ENCODE data around the gene TPPP2. TPM values are rescaled to one million over a fixed set of nuclear protein-coding genes. Genes with fewer than 3 reads are reported as not detected.

The TPPP2 gene
- total RNA-seq, 2 donors from 2014 or later: 1.3 TPM; not detected in 1

- Histone ChIP-seq H3K27me3 (no peaks in the 10 kb centered on the region), H3K4me3 (no peak overlapping the region), H3K27ac (no peak overlapping the region), H3K9me3 (no peaks in the 10 kb centered on the region), H3K4me1 (peaks cover 19% of the 10 kb centered on the region), H3K36me3 (replicated peaks in 1 of 2; ENCODE audit: insufficient read depth in 1 of 2, low read depth in 2 of 2) (peaks cover 11 to 18% of the 10 kb centered on the region in 2 donors)
- intact Hi-C loops (cut with DNase I): loop anchor here (5.0 kb wide), 1 partner anchor 69 kb away; no protein-coding TSS in a partner anchor
- ATAC-seq (no peak), DNase-seq (no peak)
- no peak for TF ChIP-seq CTCF (IDR thresholded peaks at IDR 0.05)
- no peak for TF ChIP-seq POLR2A (IDR thresholded peaks at IDR 0.05)
- 93 to 97% methylated on average over 3 of the region's 3 CpGs for WGBS, 2 donors
Measured at GRCh38 chr14:21018781-21019180, 11.2 kb upstream of the TPPP2 start.

- ATAC-seq: no peak
- Histone ChIP-seq H3K36me3 (replicated peaks in 1 of 2; ENCODE audit: insufficient read depth in 1 of 2, low read depth in 2 of 2) (peaks cover 11 to 18% of the 10 kb centered on the region in 2 donors), H3K4me3 (no peak overlapping the region), H3K4me1 (peaks cover 24% of the 10 kb centered on the region), H3K27ac (no peak overlapping the region), H3K27me3 (no peaks in the 10 kb centered on the region), H3K9me3 (no peaks in the 10 kb centered on the region)
- 58 to 76% methylated on average over 1 of the region's 1 CpG for WGBS, 2 donors
- intact Hi-C loops (cut with DNase I): loop anchor here (5.0 kb wide), 1 partner anchor 68 kb away; no protein-coding TSS in a partner anchor
- no peak for TF ChIP-seq POLR2A (IDR thresholded peaks at IDR 0.05)
- TF ChIP-seq CTCF (IDR thresholded peaks at IDR 0.05): no peak
- no peak for DNase-seq
Measured at GRCh38 chr14:21019366-21019765, 10.7 kb upstream of the TPPP2 start.

GRCh38 chr14:21020977-21021545 is 9.0 kb upstream of the TPPP2 start:
- TF ChIP-seq CTCF (IDR thresholded peaks at IDR 0.05): no peak
- TF ChIP-seq POLR2A (IDR thresholded peaks at IDR 0.05): no peak
- Histone ChIP-seq H3K27ac (peak overlapping the region in 1 of 4 donors; percentile 7), H3K9me3 (no peaks in the 10 kb centered on the region), H3K27me3 (no peaks in the 10 kb centered on the region), H3K4me1 (peaks cover 33% of the 10 kb centered on the region), H3K36me3 (replicated peaks in 1 of 2; ENCODE audit: insufficient read depth in 1 of 2, low read depth in 2 of 2) (peaks cover 11 to 18% of the 10 kb centered on the region in 2 donors), H3K4me3 (no peak overlapping the region)
- ATAC-seq: no peak
- no peak for DNase-seq
- 70 to 87% methylated on average over 5 of the region's 5 CpGs for WGBS, 2 donors
- intact Hi-C loops (cut with DNase I): no loop called here

GRCh38 chr14:21022686-21023085 is 7.3 kb upstream of the TPPP2 start:
- intact Hi-C loops (cut with DNase I): no loop called here
- peaks cover 10 to 15% of the 10 kb centered on the region in 2 donors for H3K36me3 ChIP-seq (replicated peaks in 1 of 2; ENCODE audit: insufficient read depth in 1 of 2, low read depth in 2 of 2)
- no peaks in the 10 kb centered on the region for H3K27me3 ChIP-seq
- ATAC-seq: no peak
- peaks cover 33% of the 10 kb centered on the region for H3K4me1 ChIP-seq
- 71 to 81% methylated on average over 5 of the region's 5 CpGs for WGBS, 2 donors
- H3K9me3 ChIP-seq: no peaks in the 10 kb centered on the region
- no peak for TF ChIP-seq POLR2A (IDR thresholded peaks at IDR 0.05)
- no peak for TF ChIP-seq CTCF (IDR thresholded peaks at IDR 0.05)
- H3K4me3 ChIP-seq: no peak overlapping the region
- DNase-seq: no peak
- H3K27ac ChIP-seq: peak overlapping the region in 3 of 4 donors; percentile 22 to 77 (median 30)

GRCh38 chr14:21023174-21023573 is 6.8 kb upstream of the TPPP2 start:
- DNase-seq: no peak
- Histone ChIP-seq H3K4me3 (no peak overlapping the region), H3K27me3 (no peaks in the 10 kb centered on the region), H3K9me3 (no peaks in the 10 kb centered on the region), H3K27ac (peak overlapping the region in 3 of 4 donors; percentile 72 to 77 (median 77)), H3K36me3 (replicated peaks in 1 of 2; ENCODE audit: insufficient read depth in 1 of 2, low read depth in 2 of 2) (peaks cover 5 to 11% of the 10 kb centered on the region in 2 donors), H3K4me1 (peaks cover 33% of the 10 kb centered on the region)
- TF ChIP-seq CTCF (IDR thresholded peaks at IDR 0.05) (no peak), POLR2A (IDR thresholded peaks at IDR 0.05) (no peak)
- no peak for ATAC-seq
- 57 to 65% methylated on average over 6 to 7 of the region's 7 CpGs for WGBS, 2 donors
- intact Hi-C loops (cut with DNase I): no loop called here
